Kidney tubule cell (primary cell): ENCODE data around the gene OR6B2.

Experiments used
- DNase-seq: peaks from one replicate; pipeline ENCODE4 v3.0.0-alpha.2; 2018; ENCODE audit warnings: low spot score

The OR6B2 gene

GRCh38 chr2:240041363-240041762 is 11.1 kb upstream of the OR6B2 start:
- DNase-seq = no peak

- no peak for DNase-seq
Measured at GRCh38 chr2:240037358-240037757, 7.1 kb upstream of the OR6B2 start.

GRCh38 chr2:240033330-240033678 is 3.1 kb upstream of the OR6B2 start:
- no peak for DNase-seq

GRCh38 chr2:240032406-240033329 is 2.4 kb upstream of the OR6B2 start:
- DNase-seq = no peak

- DNase-seq = peak; percentile 11
Measured at GRCh38 chr2:240024766-240025165, 5.5 kb downstream of the OR6B2 start.

- DNase-seq = no peak
Measured at GRCh38 chr2:240023792-240024191, 6.4 kb downstream of the OR6B2 start.

GRCh38 chr2:240021488-240022104 is 8.6 kb downstream of the OR6B2 start:
- peak; percentile 70 for DNase-seq

GRCh38 chr2:240018071-240018750 is 12.0 kb downstream of the OR6B2 start:
- no peak for DNase-seq

GRCh38 chr2:240014327-240014726 is 15.9 kb downstream of the OR6B2 start:
- no peak for DNase-seq

- peak; percentile 14 for DNase-seq
Measured at GRCh38 chr2:240013343-240013742, 16.9 kb downstream of the OR6B2 start.

- DNase-seq = no peak
Measured at GRCh38 chr2:240002983-240003382, 27.2 kb downstream of the OR6B2 start.

GRCh38 chr2:240000671-240001070 is 29.6 kb downstream of the OR6B2 start:
- no peak for DNase-seq

GRCh38 chr2:239997686-239998409 is 32.4 kb downstream of the OR6B2 start:
- DNase-seq = no peak

GRCh38 chr2:239994086-239994485 is 36.1 kb downstream of the OR6B2 start:
- no peak for DNase-seq

GRCh38 chr2:239993291-239993690 is 36.9 kb downstream of the OR6B2 start:
- no peak for DNase-seq

GRCh38 chr2:239991689-239992314 is 38.4 kb downstream of the OR6B2 start:
- peak; percentile 56 for DNase-seq

- no peak for DNase-seq
Measured at GRCh38 chr2:239990966-239991365, 39.3 kb downstream of the OR6B2 start.

- DNase-seq = no peak
Measured at GRCh38 chr2:239985356-239985755, 44.9 kb downstream of the OR6B2 start.

- no peak for DNase-seq
Measured at GRCh38 chr2:239984421-239985194, 45.6 kb downstream of the OR6B2 start.

- DNase-seq = no peak
Measured at GRCh38 chr2:239983004-239983778, 47.0 kb downstream of the OR6B2 start.
